ENCODE data around the gene BBS2. TPM values are rescaled to one million over a fixed set of nuclear protein-coding genes. Genes with fewer than 3 reads are reported as not detected.
A peak's percentile ranks its signal among the peaks of the same experiment; 100 is the strongest.

The BBS2 gene
- total RNA-seq, result 10 to 100 TPM; 22.9 to 66.0 (median 39.6) TPM

- Histone ChIP-seq H3K4me1 (peaks cover 3 to 31% (median 7%) of the 10 kb centered on the region in 4 donors), H3K27me3 (no peaks in the 10 kb centered on the region), H3K36me3 (no peaks in the 10 kb centered on the region), H3K27ac (peak within 1 kb of the TSS; percentile 79 to 97 (median 88)), H3K4me3 (peak within 1 kb of the TSS; percentile 68 to 94 (median 78)), H3K9me3 (no peaks in the 10 kb centered on the region)
- peak; percentile 88 to 95 (median 95) for DNase-seq
- TF ChIP-seq POLR2A (IDR thresholded peaks at IDR 0.05) (peak; percentile 76 to 86), CTCF (IDR thresholded peaks at IDR 0.05) (peak in 3 of 6 experiments; percentile 29 to 38 (median 31))
These were observed at the start of gene BBS2 for GRCh38 chr16:56519459-56520250. TSS of gene BBS2 (minus strand) at chr16:56520024. CDS start at chr16:56519862, 162 bp downstream.

- TF ChIP-seq POLR2A (IDR thresholded peaks at IDR 0.05) (no peak), CTCF (IDR thresholded peaks at IDR 0.05) (no peak)
- no peaks in the 10 kb centered on the region for H3K4me1 ChIP-seq
- H3K36me3 ChIP-seq, result no peaks in the 10 kb centered on the region
- no peak for DNase-seq
- H3K27me3 ChIP-seq, result no peaks in the 10 kb centered on the region
- no peak within 1 kb of the TSS for H3K27ac ChIP-seq
- H3K4me3 ChIP-seq, result no peak within 1 kb of the TSS
- no peaks in the 10 kb centered on the region for H3K9me3 ChIP-seq
These were observed 45.1 kb upstream of the BBS2 start, which contains the start of gene MT4 for GRCh38 chr16:56564793-56565477. TSS of gene MT4 (plus strand) at chr16:56565073. CDS start at chr16:56565129, 56 bp downstream.

- no peaks in the 10 kb centered on the region for H3K27me3 ChIP-seq
- no peak for TF ChIP-seq POLR2A (IDR thresholded peaks at IDR 0.05)
- TF ChIP-seq CTCF (IDR thresholded peaks at IDR 0.05), result no peak
- H3K9me3 ChIP-seq, result no peaks in the 10 kb centered on the region
- no peak for DNase-seq
- no peak overlapping the region for H3K4me3 ChIP-seq
- no peaks in the 10 kb centered on the region for H3K36me3 ChIP-seq
- H3K4me1 ChIP-seq, result no peaks in the 10 kb centered on the region
- H3K27ac ChIP-seq, result no peak overlapping the region
These were observed 41.3 kb upstream of the BBS2 start for GRCh38 chr16:56561126-56561525.

GRCh38 chr16:56560447-56560846 lies 40.6 kb upstream of the BBS2 start:
- H3K4me1 ChIP-seq, result no peaks in the 10 kb centered on the region
- TF ChIP-seq POLR2A (IDR thresholded peaks at IDR 0.05), result no peak
- no peak for TF ChIP-seq CTCF (IDR thresholded peaks at IDR 0.05)
- no peaks in the 10 kb centered on the region for H3K36me3 ChIP-seq
- DNase-seq, result no peak
- no peaks in the 10 kb centered on the region for H3K9me3 ChIP-seq
- no peak overlapping the region for H3K27ac ChIP-seq
- no peaks in the 10 kb centered on the region for H3K27me3 ChIP-seq
- H3K4me3 ChIP-seq, result no peak overlapping the region

- no peaks in the 10 kb centered on the region for H3K36me3 ChIP-seq
- H3K4me3 ChIP-seq, result no peak overlapping the region
- TF ChIP-seq POLR2A (IDR thresholded peaks at IDR 0.05) (no peak), CTCF (IDR thresholded peaks at IDR 0.05) (no peak)
- no peaks in the 10 kb centered on the region for H3K9me3 ChIP-seq
- no peaks in the 10 kb centered on the region for H3K4me1 ChIP-seq
- H3K27ac ChIP-seq, result no peak overlapping the region
- no peaks in the 10 kb centered on the region for H3K27me3 ChIP-seq
- DNase-seq, result no peak
These were observed 39.3 kb upstream of the BBS2 start for GRCh38 chr16:56559109-56559508.

Measured in Peyer's patch (tissue), 4 donors.